K562 (cell line): ENCODE data around the gene IREB2.

Source experiments
- CEBPB ChIP-seq: fragments of 450-650 bp; IDR thresholded peaks from 2 replicates; pipeline ENCODE4 v1.6.1; 2016; ENCODE audit warnings: missing genetic modification characterization, missing compliant biosample characterization
- COPS2 ChIP-seq: fragments of 450-650 bp; conservative IDR thresholded peaks from 2 replicates; pipeline ENCODE4 v1.6.1; 2016; ENCODE audit warnings: mild to moderate bottlenecking, moderate library complexity
- DPF2 ChIP-seq: fragments of 450-650 bp; IDR thresholded peaks from 2 replicates; pipeline ENCODE4 v1.6.1; 2016
- GABPB1 ChIP-seq: sonication (generic); formaldehyde crosslinking; IDR thresholded peaks from 2 replicates; pipeline ENCODE4 v1.8.0; 2022; ENCODE audit warnings: mild to moderate bottlenecking, missing genetic modification reagents
- HOXB6 ChIP-seq: fragments of 250-450 bp; sonication (Bioruptor Pico); IDR thresholded peaks from 2 replicates; pipeline ENCODE4 v1.5.1; 2022; ENCODE audit warnings: mild to moderate bottlenecking, borderline replicate concordance
- KLF6 ChIP-seq: fragments of 250-450 bp; sonication (Bioruptor Pico); IDR thresholded peaks from 2 replicates; pipeline ENCODE4 v1.4.0; 2020; ENCODE audit warnings: mild to moderate bottlenecking, moderate library complexity, borderline replicate concordance
- MAZ ChIP-seq, 2 experiments: fragments of 450-650 bp in 1 of 2; sonication (generic) in 1 of 2; formaldehyde crosslinking; IDR thresholded peaks in 1 of 2; conservative IDR thresholded peaks in 1 of 2; 2 replicates each; pipeline versions ENCODE4 v1.4.0 to v1.5.0; 2020; ENCODE audit warnings: mild to moderate bottlenecking in 1 of 2, missing genetic modification reagents in 1 of 2
- NCOR1 ChIP-seq: fragments of 450-650 bp; IDR thresholded peaks from 2 replicates; pipeline ENCODE4 v1.6.1; 2016; ENCODE audit warnings: mild to moderate bottlenecking, moderate library complexity
- REST ChIP-seq, 2 experiments: fragments of 450-650 bp; formaldehyde crosslinking in 1 of 2; IDR thresholded peaks; 2 replicates each; pipeline versions ENCODE4 v1.4.0 to v1.6.1; 2014 to 2020; ENCODE audit warnings: mild to moderate bottlenecking in 2 of 2, borderline replicate concordance in 1 of 2, low read depth in 1 of 2
- ZBTB43 ChIP-seq: sonication (generic); formaldehyde crosslinking; IDR thresholded peaks from 2 replicates; pipeline ENCODE4 v1.8.0; 2023; ENCODE audit warnings: mild to moderate bottlenecking, missing genetic modification reagents
- ZNF174 ChIP-seq: fragments of 250-450 bp; sonication (Bioruptor Pico); IDR thresholded peaks from 2 replicates; pipeline ENCODE4 v1.4.0; 2020; ENCODE audit warnings: mild to moderate bottlenecking
- ZNF699 ChIP-seq: fragments of 250-450 bp; sonication (Bioruptor Pico); IDR thresholded peaks from 2 replicates; pipeline ENCODE4 v1.8.0; 2021; ENCODE audit warnings: mild to moderate bottlenecking, moderate library complexity; ENCODE audit not compliant: insufficient replicate concordance

- TF ChIP-seq DPF2 (no peak), MAZ (CRISPR knock-in tag; conservative IDR thresholded peaks at IDR 0.05 in 1 of 2, IDR thresholded peaks at IDR 0.05 in 1 of 2) (no peak), HOXB6 (no peak), ZBTB43 (CRISPR knock-in tag) (no peak), CEBPB (no peak), ZNF699 (CRISPR knock-in tag) (no peak), ZNF174 (no peak), REST (IDR thresholded peaks at IDR 0.05; ENCODE audit: borderline replicate concordance) (no peak), REST (CRISPR knock-in tag; IDR thresholded peaks at IDR 0.05; ENCODE audit: low read depth) (no peak), KLF6 (CRISPR knock-in tag) (no peak), COPS2 (no peak), GABPB1 (CRISPR knock-in tag) (no peak), NCOR1 (no peak)
Observed at GRCh38 chr15:78394981-78395616, 42.9 kb upstream of the IREB2 start.
